HUDEP-2 (cell line): ENCODE data around the gene CLCF1.

Experiments
- DNase-seq, 76 experiments: peaks; one replicate each; lab custom pipeline; 2025; ENCODE audit not compliant: unreplicated experiment in 76 of 76; lab: John Stamatoyannopoulos, UW

The CLCF1 gene

GRCh38 chr11:67372993-67373647 is at the start of gene CLCF1:
TSS of gene CLCF1 (minus strand) at chr11:67373598. CDS start at chr11:67373539, 59 bp downstream.
- DNase-seq, result peak in 24 of 76 experiments; percentile 10 to 51 (median 30)

- no peak for DNase-seq
Measured at GRCh38 chr11:67422891-67423290, 49.5 kb upstream of the CLCF1 start.

GRCh38 chr11:67421430-67422031 is 48.1 kb upstream of the CLCF1 start:
- DNase-seq, result no peak

GRCh38 chr11:67420646-67421429 is 47.4 kb upstream of the CLCF1 start:
- peak in 74 of 76 experiments; percentile 32 to 97 (median 89) for DNase-seq

- DNase-seq, result no peak
Measured at GRCh38 chr11:67420147-67420645, 46.8 kb upstream of the CLCF1 start.

GRCh38 chr11:67419325-67420049 is 46.1 kb upstream of the CLCF1 start:
- DNase-seq, result no peak

- DNase-seq, result peak in 3 of 76 experiments; percentile 14 to 17 (median 17)
Measured at GRCh38 chr11:67418476-67419281, 45.3 kb upstream of the CLCF1 start.

GRCh38 chr11:67417425-67417824 is 44.0 kb upstream of the CLCF1 start:
- DNase-seq, result peak in 1 of 76 experiments; percentile 40

- peak in 65 of 76 experiments; percentile 14 to 74 (median 46) for DNase-seq
Measured at GRCh38 chr11:67416416-67417335, 43.3 kb upstream of the CLCF1 start.

- DNase-seq, result peak in 8 of 76 experiments; percentile 19 to 55 (median 32)
Measured at GRCh38 chr11:67415501-67416304, 42.3 kb upstream of the CLCF1 start, which contains the start of gene CARNS1. TSS of gene CARNS1 (plus strand) at chr11:67415678. CDS start at chr11:67416200, 522 bp downstream.

- DNase-seq, result peak in 71 of 76 experiments; percentile 17 to 83 (median 59)
Measured at GRCh38 chr11:67413266-67413849, 40.0 kb upstream of the CLCF1 start.

- DNase-seq, result no peak
Measured at GRCh38 chr11:67412495-67413179, 39.2 kb upstream of the CLCF1 start.

GRCh38 chr11:67411785-67412152 is 38.4 kb upstream of the CLCF1 start:
- peak in 6 of 76 experiments; percentile 10 to 23 (median 18) for DNase-seq

- DNase-seq, result no peak
Measured at GRCh38 chr11:67410984-67411784, 37.8 kb upstream of the CLCF1 start.

GRCh38 chr11:67410369-67410831 is 37.0 kb upstream of the CLCF1 start:
- DNase-seq, result no peak

- no peak for DNase-seq
Measured at GRCh38 chr11:67409781-67410368, 36.5 kb upstream of the CLCF1 start.
